Neural cell (in vitro differentiated cells): ENCODE measurements around the gene LAMA5.

Experiments
- CTCF ChIP-seq: fragments of 450-650 bp; IDR thresholded peaks from 2 replicates; pipeline ENCODE4 v1.5.1; 2014; ENCODE audit warnings: antibody characterized with exemption, mild to moderate bottlenecking, moderate library complexity; ENCODE audit not compliant: poor library complexity, severe bottlenecking
- EZH2 ChIP-seq: fragments of 200-600, 300-800 bp; shearing (Covaris generic), sonication (generic); IDR thresholded peaks from 2 replicates; pipeline ENCODE4 v1.6.1; 2014; ENCODE audit warnings: antibody characterized with exemption, low read length, borderline replicate concordance, mild to moderate bottlenecking; ENCODE audit not compliant: insufficient read depth, poor library complexity, severe bottlenecking
- REST ChIP-seq: IDR thresholded peaks from 2 replicates; pipeline ENCODE4 v1.6.1; 2012; ENCODE audit warnings: borderline replicate concordance

- no peak for TF ChIP-seq CTCF
- TF ChIP-seq REST, result no peak
- no peak for TF ChIP-seq EZH2
Observed at GRCh38 chr20:62282103-62282502, 85.0 kb downstream of the LAMA5 start.
